GM12864 (cell line): ENCODE data around the gene JMJD7.

ENCODE experiments used
- DNase-seq: peaks from one replicate; pipeline ENCODE4 v3.0.0-alpha.2; 2011; ENCODE audit warnings: low read depth
- H3K4me3 ChIP-seq: 2 replicates; pipeline ENCODE4 v1.5.1; 2011; ENCODE audit warnings: mild to moderate bottlenecking, low read depth, low read length, control low read depth
- CTCF ChIP-seq: IDR thresholded peaks from 2 replicates; pipeline ENCODE4 v1.5.1; 2011; ENCODE audit warnings: low read depth, mild to moderate bottlenecking, moderate library complexity, low read length, control low read depth, inconsistent platforms; ENCODE audit errors: missing control alignments

The JMJD7 gene

GRCh38 chr15:41881550-41881919, 53.6 kb downstream of the JMJD7 start:
- TF ChIP-seq CTCF: no peak
- DNase-seq: no peak
- no peak overlapping the region for H3K4me3 ChIP-seq

- H3K4me3 ChIP-seq: no peak overlapping the region
- TF ChIP-seq CTCF: no peak
- no peak for DNase-seq
Observed at GRCh38 chr15:41881920-41882688, 54.2 kb downstream of the JMJD7 start.

GRCh38 chr15:41882689-41883483, 55.0 kb downstream of the JMJD7 start:
- no peak for DNase-seq
- no peak for TF ChIP-seq CTCF
- no peak overlapping the region for H3K4me3 ChIP-seq

- no peak for TF ChIP-seq CTCF
- no peak overlapping the region for H3K4me3 ChIP-seq
- no peak for DNase-seq
Observed at GRCh38 chr15:41883484-41883825, 55.6 kb downstream of the JMJD7 start.

GRCh38 chr15:41884458-41884857, 56.6 kb downstream of the JMJD7 start:
- no peak for TF ChIP-seq CTCF
- no peak for DNase-seq

GRCh38 chr15:41885321-41885720, 57.4 kb downstream of the JMJD7 start:
- TF ChIP-seq CTCF: no peak
- no peak overlapping the region for H3K4me3 ChIP-seq
- DNase-seq: no peak

More at GRCh38 chr15:41884458-41884857, 56.6 kb downstream of the JMJD7 start:
- no peak overlapping the region for H3K4me3 ChIP-seq

- TF ChIP-seq CTCF: no peak
- no peak for DNase-seq
- no peak overlapping the region for H3K4me3 ChIP-seq
Observed at GRCh38 chr15:41885841-41886240, 57.9 kb downstream of the JMJD7 start.
